GM23338 (cell line): ENCODE results near the gene CCR7. TPM values are rescaled to one million over a fixed set of nuclear protein-coding genes. Genes with fewer than 3 reads are reported as not detected.

Source experiments
- ATAC-seq: fragments of 200-7000 bp; cut with Tn5 transposase; 3 replicates; pipeline ENCODE4 v1.9.1; 2020
- DNase-seq: peaks from one replicate; pipeline ENCODE4 v3.0.0-alpha.2; 2015; ENCODE audit warnings: low spot score
- H2AFZ ChIP-seq: fragments of 200-600 bp; sonication (generic); 2 replicates; pipeline ENCODE4 v1.8.0; 2016; ENCODE audit warnings: antibody characterized with exemption, mild to moderate bottlenecking, moderate library complexity
- H3F3A ChIP-seq: fragments of 200-600 bp; sonication (generic); replicated peaks from 2 replicates; pipeline ENCODE4 v1.8.0; 2017; ENCODE audit warnings: antibody characterized with exemption, mixed run types, low read depth
- H3K27ac ChIP-seq: fragments of 200-600 bp; sonication (generic); 2 replicates; pipeline ENCODE4 v1.6.1; 2016; ENCODE audit warnings: low read depth
- H3K27me3 ChIP-seq: fragments of 200-600 bp; sonication (generic); 2 replicates; pipeline ENCODE4 v1.8.0; 2016; ENCODE audit warnings: mild to moderate bottlenecking, mixed run types, moderate library complexity; ENCODE audit not compliant: insufficient read depth
- H3K36me3 ChIP-seq: fragments of 200-600 bp; sonication (generic); 2 replicates; pipeline ENCODE4 v1.8.0; 2016; ENCODE audit warnings: mild to moderate bottlenecking; ENCODE audit not compliant: insufficient read depth
- H3K4me1 ChIP-seq: fragments of 200-600 bp; sonication (generic); 2 replicates; pipeline ENCODE4 v1.8.0; 2016; ENCODE audit warnings: mild to moderate bottlenecking, moderate library complexity; ENCODE audit not compliant: insufficient read depth
- H3K4me2 ChIP-seq: fragments of 200-600 bp; sonication (generic); 2 replicates; pipeline ENCODE4 v1.7.1; 2017; ENCODE audit warnings: mixed run types
- H3K4me3 ChIP-seq: fragments of 200-600 bp; sonication (generic); 2 replicates; pipeline ENCODE4 v1.6.1; 2016; ENCODE audit warnings: mixed run types
- H3K79me2 ChIP-seq: fragments of 200-600 bp; sonication (generic); replicated peaks from 2 replicates; pipeline ENCODE4 v1.8.0; 2017; ENCODE audit warnings: mild to moderate bottlenecking; ENCODE audit not compliant: insufficient read depth
- H3K9me2 ChIP-seq: fragments of 200-600 bp; sonication (generic); 2 replicates; pipeline ENCODE4 v1.8.0; 2017; ENCODE audit not compliant: insufficient read depth
- H4K20me1 ChIP-seq: fragments of 200-600 bp; sonication (generic); replicated peaks from 2 replicates; pipeline ENCODE4 v1.8.0; 2017; ENCODE audit warnings: mild to moderate bottlenecking; ENCODE audit not compliant: insufficient read depth
- H3K27ac Mint-ChIP-seq: 2 replicates; pipeline ENCODE4 v1.8.0; 2020; ENCODE audit warnings: inconsistent platforms, mild to moderate bottlenecking, moderate library complexity, mixed read lengths
- H3K27me3 Mint-ChIP-seq: 3 replicates; pipeline ENCODE4 v1.8.0; 2022; ENCODE audit warnings: low read depth, mild to moderate bottlenecking, moderate library complexity, mixed read lengths, inconsistent platforms; ENCODE audit not compliant: insufficient read depth, poor library complexity
- H3K36me3 Mint-ChIP-seq: 3 replicates; pipeline ENCODE4 v1.8.0; 2021; ENCODE audit warnings: low read depth, mild to moderate bottlenecking, inconsistent platforms, moderate library complexity, mixed read lengths
- H3K4me1 Mint-ChIP-seq: 3 replicates; pipeline ENCODE4 v1.8.0; 2020; ENCODE audit warnings: mild to moderate bottlenecking, inconsistent platforms, mixed read lengths
- H3K4me3 Mint-ChIP-seq: 3 replicates; pipeline ENCODE4 v1.8.0; 2021; ENCODE audit warnings: moderate library complexity, mild to moderate bottlenecking, inconsistent platforms, mixed read lengths
- H3K9me3 Mint-ChIP-seq: 3 replicates; pipeline ENCODE4 v1.8.0; 2020; ENCODE audit warnings: moderate library complexity, mild to moderate bottlenecking, inconsistent platforms, mixed read lengths
- CREB1 ChIP-seq: fragments of 250-450 bp; sonication (Bioruptor Pico); IDR thresholded peaks from 2 replicates; pipeline ENCODE4 v1.5.0; 2020; ENCODE audit warnings: low read depth, mild to moderate bottlenecking, moderate library complexity
- EZH2phosphoT487 ChIP-seq: fragments of 200-600 bp; sonication (generic); IDR thresholded peaks from one replicate; pipeline ENCODE4 v1.8.1; 2018; ENCODE audit warnings: antibody characterized with exemption; ENCODE audit not compliant: unreplicated experiment
- JUNB ChIP-seq: IDR thresholded peaks from one replicate; pipeline ENCODE4 v1.6.1; 2016; ENCODE audit warnings: antibody characterized with exemption; ENCODE audit not compliant: unreplicated experiment
- NANOG ChIP-seq: IDR thresholded peaks from 2 replicates; pipeline ENCODE4 v1.6.1; 2016; ENCODE audit warnings: antibody characterized with exemption, borderline replicate concordance
- STAT1 ChIP-seq: IDR thresholded peaks from one replicate; pipeline ENCODE4 v1.6.1; 2016; ENCODE audit warnings: antibody characterized with exemption; ENCODE audit not compliant: unreplicated experiment
- ZNF331 ChIP-seq: fragments of 250-450 bp; sonication (Bioruptor Pico); IDR thresholded peaks from 2 replicates; pipeline ENCODE4 v1.5.0; 2020; ENCODE audit warnings: low read depth, mild to moderate bottlenecking, moderate library complexity
- polyA plus RNA-seq: library from polyadenylated mRNA; unstranded; fragments of >200 nt; fragmentation: Nextera tagmentation; extraction: Ambion mirVana; gene quantifications from 2 replicates; pipeline ENCODE4 v1.2.1, GENCODE V29; 2016
- total RNA-seq: library from RNA; depleted of rRNA; stranded (reverse); fragments of >200 nt; shearing (Covaris generic); gene quantifications from 2 replicates; pipeline ENCODE4 v1.2.3, GENCODE V29; 2014
- TF ChIP-seq, protein P1 (sequence below), 2 experiments: fragments of 200-600 bp in 1 of 2; sonication (generic) in 1 of 2; conservative IDR thresholded peaks; 2 replicates each; pipeline versions ENCODE4 v1.5.1 to v1.6.1; 2016 to 2017; ENCODE audit warnings: antibody characterized with exemption in 2 of 2, low read depth in 2 of 2, mild to moderate bottlenecking in 2 of 2, moderate library complexity in 1 of 2
- TF ChIP-seq, protein P2 (sequence below): IDR thresholded peaks from 2 replicates; pipeline ENCODE4 v1.6.1; 2016; ENCODE audit warnings: antibody characterized with exemption
- TF ChIP-seq, protein P3 (sequence below): fragments of 250-450 bp; sonication (Bioruptor Pico); IDR thresholded peaks from 2 replicates; pipeline ENCODE4 v1.5.0; 2020; ENCODE audit warnings: mild to moderate bottlenecking, moderate library complexity

The CCR7 gene
- total and polyA plus RNA-seq, 2 experiments from 2014 or later = 0.37 to 0.59 TPM

DNA sequence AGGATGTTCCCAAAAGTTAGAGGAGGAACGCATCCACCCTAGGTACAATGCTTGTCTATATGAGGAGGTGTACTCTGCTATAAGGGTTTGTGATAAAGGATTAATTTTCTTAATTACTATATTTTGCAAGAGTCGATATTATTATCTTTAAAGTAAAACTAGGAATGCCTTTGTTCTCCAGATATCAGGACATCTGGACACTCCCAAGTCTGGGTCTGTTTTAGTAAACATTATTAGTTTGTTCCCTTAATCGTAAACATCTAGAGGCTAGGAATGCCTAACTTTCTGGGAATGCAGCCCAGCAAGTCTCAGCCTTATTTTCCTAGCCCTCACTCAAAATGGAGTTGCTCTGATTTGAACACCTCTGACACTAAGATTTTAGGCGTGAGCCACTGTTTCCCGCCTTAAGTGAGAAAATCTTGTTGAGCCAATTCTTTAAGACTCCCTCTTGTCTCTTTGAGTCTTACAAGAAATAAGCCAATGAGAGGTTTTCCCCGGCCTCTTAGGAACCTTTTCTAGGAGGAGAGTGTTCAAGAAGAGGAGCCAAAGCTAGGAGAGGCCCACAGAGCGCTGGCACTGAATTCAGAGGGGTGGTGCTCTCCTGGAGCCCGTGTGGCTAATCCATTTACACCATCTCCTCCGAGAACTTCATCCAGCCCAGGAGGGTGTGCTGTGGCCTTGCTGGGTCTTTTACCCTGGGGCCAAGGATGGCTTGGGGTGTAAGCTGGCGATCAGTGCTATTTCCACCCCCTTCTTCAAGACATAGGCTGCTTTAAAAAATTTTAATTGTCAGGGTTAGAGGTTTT is 41.5 kb upstream of the CCR7 start:
- Histone ChIP-seq H3K27me3 (no peaks in the 10 kb centered on the region), H3K9me2 (no peaks in the 10 kb centered on the region), H3K4me1 (peaks cover 7% of the 10 kb centered on the region), H3K36me3 (no peaks in the 10 kb centered on the region), H3K27ac (no peak overlapping the region), H3K4me2 (no peak overlapping the region), H3F3A (no peaks in the 10 kb centered on the region), H4K20me1 (no peaks in the 10 kb centered on the region), H3K4me3 (no peak overlapping the region), H2AFZ (peak overlapping the region; percentile 57; the same call in 1 of the 2 replicates), H3K79me2 (no peaks in the 10 kb centered on the region)
- H3K9me3 Mint-ChIP-seq = no peaks in the 10 kb centered on the region; the same call in 2 of the 3 replicates
- no peak overlapping the region for H3K27ac Mint-ChIP-seq
- DNase-seq = no peak
- peaks cover 17% of the 10 kb centered on the region for H3K4me1 Mint-ChIP-seq
- TF ChIP-seq ZNF331 (no peak), STAT1 (no peak), JUNB (no peak), NANOG (no peak), CREB1 (CRISPR knock-in tag) (no peak), EZH2phosphoT487 (no peak)
- TF ChIP-seq, protein P1, sequence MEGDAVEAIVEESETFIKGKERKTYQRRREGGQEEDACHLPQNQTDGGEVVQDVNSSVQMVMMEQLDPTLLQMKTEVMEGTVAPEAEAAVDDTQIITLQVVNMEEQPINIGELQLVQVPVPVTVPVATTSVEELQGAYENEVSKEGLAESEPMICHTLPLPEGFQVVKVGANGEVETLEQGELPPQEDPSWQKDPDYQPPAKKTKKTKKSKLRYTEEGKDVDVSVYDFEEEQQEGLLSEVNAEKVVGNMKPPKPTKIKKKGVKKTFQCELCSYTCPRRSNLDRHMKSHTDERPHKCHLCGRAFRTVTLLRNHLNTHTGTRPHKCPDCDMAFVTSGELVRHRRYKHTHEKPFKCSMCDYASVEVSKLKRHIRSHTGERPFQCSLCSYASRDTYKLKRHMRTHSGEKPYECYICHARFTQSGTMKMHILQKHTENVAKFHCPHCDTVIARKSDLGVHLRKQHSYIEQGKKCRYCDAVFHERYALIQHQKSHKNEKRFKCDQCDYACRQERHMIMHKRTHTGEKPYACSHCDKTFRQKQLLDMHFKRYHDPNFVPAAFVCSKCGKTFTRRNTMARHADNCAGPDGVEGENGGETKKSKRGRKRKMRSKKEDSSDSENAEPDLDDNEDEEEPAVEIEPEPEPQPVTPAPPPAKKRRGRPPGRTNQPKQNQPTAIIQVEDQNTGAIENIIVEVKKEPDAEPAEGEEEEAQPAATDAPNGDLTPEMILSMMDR (conservative IDR thresholded peaks at IDR 0.05; ENCODE audit: low read depth in 2 of 2) = no peak
- TF ChIP-seq, protein P2, sequence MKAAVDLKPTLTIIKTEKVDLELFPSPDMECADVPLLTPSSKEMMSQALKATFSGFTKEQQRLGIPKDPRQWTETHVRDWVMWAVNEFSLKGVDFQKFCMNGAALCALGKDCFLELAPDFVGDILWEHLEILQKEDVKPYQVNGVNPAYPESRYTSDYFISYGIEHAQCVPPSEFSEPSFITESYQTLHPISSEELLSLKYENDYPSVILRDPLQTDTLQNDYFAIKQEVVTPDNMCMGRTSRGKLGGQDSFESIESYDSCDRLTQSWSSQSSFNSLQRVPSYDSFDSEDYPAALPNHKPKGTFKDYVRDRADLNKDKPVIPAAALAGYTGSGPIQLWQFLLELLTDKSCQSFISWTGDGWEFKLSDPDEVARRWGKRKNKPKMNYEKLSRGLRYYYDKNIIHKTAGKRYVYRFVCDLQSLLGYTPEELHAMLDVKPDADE = no peak
- TF ChIP-seq, protein P3, sequence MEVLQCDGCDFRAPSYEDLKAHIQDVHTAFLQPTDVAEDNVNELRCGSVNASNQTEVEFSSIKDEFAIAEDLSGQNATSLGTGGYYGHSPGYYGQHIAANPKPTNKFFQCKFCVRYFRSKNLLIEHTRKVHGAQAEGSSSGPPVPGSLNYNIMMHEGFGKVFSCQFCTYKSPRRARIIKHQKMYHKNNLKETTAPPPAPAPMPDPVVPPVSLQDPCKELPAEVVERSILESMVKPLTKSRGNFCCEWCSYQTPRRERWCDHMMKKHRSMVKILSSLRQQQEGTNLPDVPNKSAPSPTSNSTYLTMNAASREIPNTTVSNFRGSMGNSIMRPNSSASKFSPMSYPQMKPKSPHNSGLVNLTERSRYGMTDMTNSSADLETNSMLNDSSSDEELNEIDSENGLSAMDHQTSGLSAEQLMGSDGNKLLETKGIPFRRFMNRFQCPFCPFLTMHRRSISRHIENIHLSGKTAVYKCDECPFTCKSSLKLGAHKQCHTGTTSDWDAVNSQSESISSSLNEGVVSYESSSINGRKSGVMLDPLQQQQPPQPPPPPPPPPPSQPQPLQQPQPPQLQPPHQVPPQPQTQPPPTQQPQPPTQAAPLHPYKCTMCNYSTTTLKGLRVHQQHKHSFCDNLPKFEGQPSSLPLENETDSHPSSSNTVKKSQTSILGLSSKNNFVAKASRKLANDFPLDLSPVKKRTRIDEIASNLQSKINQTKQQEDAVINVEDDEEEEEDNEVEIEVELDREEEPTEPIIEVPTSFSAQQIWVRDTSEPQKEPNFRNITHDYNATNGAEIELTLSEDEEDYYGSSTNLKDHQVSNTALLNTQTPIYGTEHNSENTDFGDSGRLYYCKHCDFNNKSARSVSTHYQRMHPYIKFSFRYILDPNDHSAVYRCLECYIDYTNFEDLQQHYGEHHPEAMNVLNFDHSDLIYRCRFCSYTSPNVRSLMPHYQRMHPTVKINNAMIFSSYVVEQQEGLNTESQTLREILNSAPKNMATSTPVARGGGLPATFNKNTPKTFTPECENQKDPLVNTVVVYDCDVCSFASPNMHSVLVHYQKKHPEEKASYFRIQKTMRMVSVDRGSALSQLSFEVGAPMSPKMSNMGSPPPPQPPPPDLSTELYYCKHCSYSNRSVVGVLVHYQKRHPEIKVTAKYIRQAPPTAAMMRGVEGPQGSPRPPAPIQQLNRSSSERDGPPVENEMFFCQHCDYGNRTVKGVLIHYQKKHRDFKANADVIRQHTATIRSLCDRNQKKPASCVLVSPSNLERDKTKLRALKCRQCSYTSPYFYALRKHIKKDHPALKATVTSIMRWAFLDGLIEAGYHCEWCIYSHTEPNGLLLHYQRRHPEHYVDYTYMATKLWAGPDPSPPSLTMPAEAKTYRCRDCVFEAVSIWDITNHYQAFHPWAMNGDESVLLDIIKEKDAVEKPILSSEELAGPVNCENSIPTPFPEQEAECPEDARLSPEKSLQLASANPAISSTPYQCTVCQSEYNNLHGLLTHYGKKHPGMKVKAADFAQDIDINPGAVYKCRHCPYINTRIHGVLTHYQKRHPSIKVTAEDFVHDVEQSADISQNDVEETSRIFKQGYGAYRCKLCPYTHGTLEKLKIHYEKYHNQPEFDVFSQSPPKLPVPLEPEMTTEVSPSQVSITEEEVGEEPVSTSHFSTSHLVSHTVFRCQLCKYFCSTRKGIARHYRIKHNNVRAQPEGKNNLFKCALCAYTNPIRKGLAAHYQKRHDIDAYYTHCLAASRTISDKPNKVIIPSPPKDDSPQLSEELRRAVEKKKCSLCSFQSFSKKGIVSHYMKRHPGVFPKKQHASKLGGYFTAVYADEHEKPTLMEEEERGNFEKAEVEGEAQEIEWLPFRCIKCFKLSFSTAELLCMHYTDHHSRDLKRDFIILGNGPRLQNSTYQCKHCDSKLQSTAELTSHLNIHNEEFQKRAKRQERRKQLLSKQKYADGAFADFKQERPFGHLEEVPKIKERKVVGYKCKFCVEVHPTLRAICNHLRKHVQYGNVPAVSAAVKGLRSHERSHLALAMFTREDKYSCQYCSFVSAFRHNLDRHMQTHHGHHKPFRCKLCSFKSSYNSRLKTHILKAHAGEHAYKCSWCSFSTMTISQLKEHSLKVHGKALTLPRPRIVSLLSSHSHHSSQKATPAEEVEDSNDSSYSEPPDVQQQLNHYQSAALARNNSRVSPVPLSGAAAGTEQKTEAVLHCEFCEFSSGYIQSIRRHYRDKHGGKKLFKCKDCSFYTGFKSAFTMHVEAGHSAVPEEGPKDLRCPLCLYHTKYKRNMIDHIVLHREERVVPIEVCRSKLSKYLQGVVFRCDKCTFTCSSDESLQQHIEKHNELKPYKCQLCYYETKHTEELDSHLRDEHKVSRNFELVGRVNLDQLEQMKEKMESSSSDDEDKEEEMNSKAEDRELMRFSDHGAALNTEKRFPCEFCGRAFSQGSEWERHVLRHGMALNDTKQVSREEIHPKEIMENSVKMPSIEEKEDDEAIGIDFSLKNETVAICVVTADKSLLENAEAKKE = no peak
- H3K36me3 Mint-ChIP-seq = no peaks in the 10 kb centered on the region
- no peak overlapping the region for H3K4me3 Mint-ChIP-seq
- no peaks in the 10 kb centered on the region for H3K27me3 Mint-ChIP-seq
- ATAC-seq = peak; percentile 71
